Measurements from ENCODE around the gene KIRREL3.
"Not testable (repeated sequence)": the region's sequence is repeated elsewhere in the genome, so short reads cannot be mapped to it uniquely, and the experiment has no call there.

The KIRREL3 gene

GRCh38 chr11:126956635-126957034, 43.9 kb downstream of the KIRREL3 start:
- Mint-ChIP-seq H3K36me3 (no peaks in the 10 kb centered on the region), H3K27me3 (no peaks in the 10 kb centered on the region), H3K4me1 (no peaks in the 10 kb centered on the region), H3K4me3 (no peak overlapping the region), H3K9me3 (no peaks in the 10 kb centered on the region), H3K27ac (no peak overlapping the region)
- DNase-seq, result no peak
- CTCF ChIA-PET, result no interaction called here

DNA sequence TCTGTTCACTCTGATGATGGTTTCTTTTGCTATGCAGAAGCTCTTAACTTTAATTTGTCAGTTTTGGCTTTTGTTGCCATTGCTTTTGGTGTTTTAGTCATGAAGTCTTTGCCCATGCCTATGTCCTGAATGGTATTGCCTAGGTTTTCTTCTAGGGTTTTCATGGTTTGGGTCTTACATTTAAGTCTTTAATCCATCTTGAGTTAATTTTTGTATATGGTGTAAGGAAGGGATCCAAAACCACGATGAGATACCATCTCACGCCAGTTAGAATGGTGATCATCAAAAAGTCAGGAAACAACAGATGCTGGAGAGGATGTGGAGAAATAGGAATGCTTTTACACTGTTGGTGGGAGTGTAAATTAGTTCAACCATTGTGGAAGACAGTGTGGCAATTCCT, 48.0 kb downstream of the KIRREL3 start:
- H3K9me3 Mint-ChIP-seq, H3K4me3 Mint-ChIP-seq, H3K27me3 Mint-ChIP-seq, DNase-seq, H3K4me1 Mint-ChIP-seq, H3K27ac Mint-ChIP-seq, H3K36me3 Mint-ChIP-seq, CTCF ChIA-PET: not testable (repeated sequence)

GRCh38 chr11:126951465-126951864, 49.1 kb downstream of the KIRREL3 start:
- no peaks in the 10 kb centered on the region for H3K27me3 Mint-ChIP-seq
- no peaks in the 10 kb centered on the region for H3K36me3 Mint-ChIP-seq
- H3K4me1 Mint-ChIP-seq, result no peaks in the 10 kb centered on the region
- no peak for DNase-seq
- CTCF ChIA-PET, result no interaction called here
- H3K4me3 Mint-ChIP-seq, result no peak overlapping the region
- H3K27ac Mint-ChIP-seq, result no peak overlapping the region
- H3K9me3 Mint-ChIP-seq, result no peaks in the 10 kb centered on the region

- Mint-ChIP-seq H3K9me3 (no peaks in the 10 kb centered on the region), H3K27me3 (no peaks in the 10 kb centered on the region), H3K4me3 (no peak overlapping the region), H3K36me3 (no peaks in the 10 kb centered on the region), H3K27ac (no peak overlapping the region), H3K4me1 (no peaks in the 10 kb centered on the region)
- CTCF ChIA-PET, result no interaction called here
- no peak for DNase-seq
Measured at GRCh38 chr11:126949066-126949891, 51.3 kb downstream of the KIRREL3 start.

GRCh38 chr11:126948563-126948962, 52.0 kb downstream of the KIRREL3 start:
- no peak for DNase-seq
- no peaks in the 10 kb centered on the region for H3K36me3 Mint-ChIP-seq
- no peaks in the 10 kb centered on the region for H3K4me1 Mint-ChIP-seq
- no peaks in the 10 kb centered on the region for H3K9me3 Mint-ChIP-seq
- CTCF ChIA-PET, result no interaction called here
- no peaks in the 10 kb centered on the region for H3K27me3 Mint-ChIP-seq
- no peak overlapping the region for H3K27ac Mint-ChIP-seq
- no peak overlapping the region for H3K4me3 Mint-ChIP-seq

GRCh38 chr11:126945319-126945718, 55.3 kb downstream of the KIRREL3 start:
- Mint-ChIP-seq H3K4me1 (no peaks in the 10 kb centered on the region), H3K4me3 (no peak overlapping the region), H3K27me3 (no peaks in the 10 kb centered on the region), H3K27ac (no peak overlapping the region), H3K9me3 (no peaks in the 10 kb centered on the region), H3K36me3 (no peaks in the 10 kb centered on the region)
- DNase-seq, result no peak
- CTCF ChIA-PET, result no interaction called here

DNA sequence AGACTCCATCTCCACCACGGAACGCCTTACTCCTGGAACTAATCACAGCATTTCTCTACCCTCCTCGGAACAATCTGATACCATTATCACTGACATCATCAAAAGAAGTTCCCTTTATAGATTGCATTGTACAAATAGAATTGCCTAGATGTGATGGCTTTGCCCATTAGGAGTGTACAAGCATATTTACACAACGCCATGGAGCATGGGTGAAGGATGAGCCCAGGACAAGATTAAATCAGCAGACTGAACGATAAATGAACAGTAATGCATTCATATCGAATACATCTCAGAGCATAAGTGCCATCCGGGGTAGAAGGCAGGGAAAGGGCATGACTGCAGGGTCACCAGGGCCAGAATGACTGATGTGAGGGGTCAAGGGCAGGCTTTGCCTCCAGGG, 57.3 kb downstream of the KIRREL3 start:
- Mint-ChIP-seq H3K9me3 (no peaks in the 10 kb centered on the region), H3K4me1 (no peaks in the 10 kb centered on the region), H3K4me3 (no peak overlapping the region), H3K27ac (no peak overlapping the region), H3K27me3 (no peaks in the 10 kb centered on the region), H3K36me3 (no peaks in the 10 kb centered on the region)
- no peak for DNase-seq
- CTCF ChIA-PET, result no interaction called here

GRCh38 chr11:126942146-126942545, 58.4 kb downstream of the KIRREL3 start:
- Mint-ChIP-seq H3K27ac (no peak overlapping the region), H3K4me1 (no peaks in the 10 kb centered on the region), H3K9me3 (no peaks in the 10 kb centered on the region), H3K27me3 (no peaks in the 10 kb centered on the region), H3K36me3 (no peaks in the 10 kb centered on the region), H3K4me3 (no peak overlapping the region)
- no peak for DNase-seq
- CTCF ChIA-PET, result no interaction called here

GRCh38 chr11:126939552-126939951, 61.0 kb downstream of the KIRREL3 start:
- no peak overlapping the region for H3K4me3 Mint-ChIP-seq
- no peak overlapping the region for H3K27ac Mint-ChIP-seq
- no peaks in the 10 kb centered on the region for H3K27me3 Mint-ChIP-seq
- H3K36me3 Mint-ChIP-seq, result no peaks in the 10 kb centered on the region
- no peak for DNase-seq
- H3K9me3 Mint-ChIP-seq, result no peaks in the 10 kb centered on the region
- no peaks in the 10 kb centered on the region for H3K4me1 Mint-ChIP-seq
- CTCF ChIA-PET, result no interaction called here

DNA sequence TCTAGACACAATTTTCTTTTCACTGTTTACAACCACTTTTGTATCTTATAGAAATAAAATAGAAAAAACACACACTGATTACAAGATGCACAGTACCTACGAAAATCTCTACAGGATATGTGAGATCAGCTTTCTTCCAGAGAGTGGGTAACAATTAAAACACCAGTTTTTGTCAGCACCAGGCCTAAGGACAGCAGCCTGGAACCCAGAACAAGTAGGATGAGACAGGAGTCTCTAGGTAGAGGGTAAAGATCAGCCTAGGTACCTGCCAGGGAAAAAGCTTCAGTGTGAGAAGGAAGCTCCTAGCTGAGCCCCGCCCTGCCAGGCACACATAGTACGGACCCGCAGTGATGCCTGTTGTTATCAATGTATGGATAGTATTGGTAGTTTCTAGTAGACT, 61.9 kb downstream of the KIRREL3 start:
- no peaks in the 10 kb centered on the region for H3K9me3 Mint-ChIP-seq
- CTCF ChIA-PET, result no interaction called here
- H3K36me3 Mint-ChIP-seq, result no peaks in the 10 kb centered on the region
- no peaks in the 10 kb centered on the region for H3K4me1 Mint-ChIP-seq
- H3K27ac Mint-ChIP-seq, result no peak overlapping the region
- H3K4me3 Mint-ChIP-seq, result no peak overlapping the region
- no peaks in the 10 kb centered on the region for H3K27me3 Mint-ChIP-seq
- no peak for DNase-seq

DNA sequence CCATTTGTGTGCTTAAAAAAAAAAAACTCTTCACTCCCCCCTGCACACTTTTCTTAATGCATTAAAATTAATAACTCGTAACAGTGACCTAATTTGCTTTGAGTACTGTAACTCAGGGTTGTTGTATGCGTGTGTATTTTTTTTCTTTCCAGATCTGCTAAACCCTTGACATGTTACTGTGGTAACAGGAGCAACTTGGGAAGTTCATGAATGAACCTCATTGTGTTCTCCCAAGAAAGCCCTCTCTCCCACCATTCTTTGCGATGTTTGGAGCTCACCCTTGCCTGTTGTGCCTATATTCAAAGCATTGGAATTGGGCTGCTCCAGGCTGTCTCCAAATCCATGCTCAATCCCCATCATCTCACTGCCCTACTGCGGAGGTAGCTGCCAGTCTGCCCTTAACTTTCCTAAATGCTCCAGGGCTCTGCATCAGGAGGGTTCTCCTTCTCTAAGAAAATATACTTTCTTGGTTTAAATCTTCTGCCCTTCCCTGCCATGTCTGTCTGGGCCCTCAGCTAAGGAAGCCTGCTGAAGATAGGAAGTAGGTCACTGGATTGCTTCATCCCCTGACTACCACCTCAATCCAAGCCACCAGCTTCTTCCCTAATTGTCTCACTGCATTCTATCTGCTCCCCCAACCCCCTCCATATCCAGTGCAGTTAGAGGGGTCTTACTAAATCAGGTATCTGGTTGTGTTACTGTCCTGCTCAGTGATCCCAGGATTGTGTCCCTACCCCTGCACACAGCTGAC, 70.3 kb downstream of the KIRREL3 start:
- H3K27me3 Mint-ChIP-seq, result no peaks in the 10 kb centered on the region
- H3K27ac Mint-ChIP-seq, result no peak overlapping the region
- no peaks in the 10 kb centered on the region for H3K9me3 Mint-ChIP-seq
- H3K4me3 Mint-ChIP-seq, result no peak overlapping the region
- no peaks in the 10 kb centered on the region for H3K4me1 Mint-ChIP-seq
- no peaks in the 10 kb centered on the region for H3K36me3 Mint-ChIP-seq
- DNase-seq, result no peak
- CTCF ChIA-PET, result no interaction called here

DNA sequence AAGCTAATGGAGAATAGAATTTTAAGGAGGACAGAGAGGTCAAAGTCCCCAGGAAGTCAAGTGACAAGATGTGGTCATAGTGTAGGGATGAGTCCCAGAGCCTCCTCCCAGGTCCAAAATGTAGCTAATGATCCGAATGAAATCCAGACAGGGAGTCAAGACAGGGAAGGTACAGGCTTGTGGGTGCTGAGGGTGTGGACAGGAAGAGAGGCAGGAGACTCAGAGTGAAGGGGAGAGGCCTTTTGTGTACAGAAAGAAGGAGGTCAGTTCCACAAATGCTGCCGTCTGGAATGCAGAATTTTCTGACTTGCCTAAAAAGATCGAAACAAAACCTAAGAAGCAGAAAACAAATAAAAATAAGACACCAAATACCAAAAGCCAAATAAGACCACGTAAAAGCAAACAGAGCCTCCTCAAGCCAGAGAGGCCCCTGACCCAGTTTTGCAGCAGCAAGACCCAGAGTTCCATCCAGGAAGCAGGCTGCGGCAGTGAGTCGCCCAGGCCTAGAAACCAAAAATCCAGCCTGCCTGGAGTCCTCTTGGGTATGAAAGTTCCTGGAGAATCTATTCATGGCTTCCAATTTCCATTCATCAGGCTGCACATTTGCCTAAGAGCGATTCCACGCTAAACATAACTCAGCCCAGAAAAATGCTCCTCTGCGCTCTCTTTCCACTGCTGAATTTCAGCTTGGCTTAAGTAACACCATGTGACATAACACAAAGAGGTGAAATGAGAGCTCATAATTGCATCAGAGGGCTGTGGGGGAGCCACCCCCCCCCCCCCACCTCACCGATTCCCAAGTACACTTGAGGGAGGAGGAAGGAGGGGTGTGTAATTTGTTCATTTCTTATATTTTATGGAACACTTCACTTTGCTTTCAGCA, 71.2 kb downstream of the KIRREL3 start:
- Mint-ChIP-seq H3K4me1 (no peaks in the 10 kb centered on the region), H3K9me3 (no peaks in the 10 kb centered on the region), H3K27ac (no peak overlapping the region), H3K36me3 (no peaks in the 10 kb centered on the region), H3K4me3 (no peak overlapping the region), H3K27me3 (no peaks in the 10 kb centered on the region)
- CTCF ChIA-PET, result no interaction called here
- DNase-seq, result no peak

DNA sequence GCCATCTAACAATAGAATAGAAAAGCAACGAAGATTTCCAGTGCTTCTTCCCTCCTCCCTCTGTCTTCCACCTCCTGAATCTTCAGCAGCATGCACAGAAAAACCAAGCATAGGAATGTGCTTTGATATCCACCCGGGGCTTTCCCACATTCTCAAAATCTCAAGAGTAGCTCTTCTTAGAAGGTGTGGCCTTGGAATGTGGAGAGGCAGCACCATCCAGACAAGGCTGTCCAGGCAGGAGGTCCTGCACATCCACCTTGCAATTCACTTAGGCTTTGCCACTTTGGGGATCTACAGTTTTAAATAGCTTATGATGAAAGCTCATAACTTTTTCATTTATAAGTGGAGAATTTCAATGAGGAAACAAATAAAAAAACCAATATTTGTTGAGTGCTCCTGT, 72.9 kb downstream of the KIRREL3 start:
- CTCF ChIA-PET, result no interaction called here
- H3K4me3 Mint-ChIP-seq, result no peak overlapping the region
- no peaks in the 10 kb centered on the region for H3K27me3 Mint-ChIP-seq
- no peaks in the 10 kb centered on the region for H3K9me3 Mint-ChIP-seq
- H3K4me1 Mint-ChIP-seq, result no peaks in the 10 kb centered on the region
- H3K36me3 Mint-ChIP-seq, result no peaks in the 10 kb centered on the region
- DNase-seq, result no peak
- no peak overlapping the region for H3K27ac Mint-ChIP-seq

DNA sequence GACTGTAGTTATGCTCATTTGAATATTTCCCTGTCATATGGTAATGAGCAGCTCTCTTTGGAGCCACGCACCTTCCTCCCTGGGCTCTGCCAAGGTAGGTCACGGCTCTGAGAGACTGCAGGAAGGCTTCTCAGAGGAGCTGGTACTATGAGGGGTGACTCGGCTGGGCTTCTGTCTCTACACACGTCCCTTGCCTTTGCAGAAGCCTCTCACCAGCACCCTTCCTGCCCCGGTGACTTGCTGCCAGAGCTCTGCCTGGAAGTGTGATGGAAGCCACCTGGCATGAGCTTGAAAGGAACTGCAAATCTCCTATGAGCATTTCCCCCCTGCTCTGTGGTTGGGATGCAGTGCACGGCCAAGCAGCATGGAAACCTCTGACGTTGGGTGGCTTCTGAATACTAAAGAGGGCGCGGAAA, 74.2 kb downstream of the KIRREL3 start:
- DNase-seq, result no peak
- CTCF ChIA-PET, result no interaction called here
- no peaks in the 10 kb centered on the region for H3K27me3 Mint-ChIP-seq
- no peak overlapping the region for H3K27ac Mint-ChIP-seq
- no peaks in the 10 kb centered on the region for H3K9me3 Mint-ChIP-seq
- no peaks in the 10 kb centered on the region for H3K36me3 Mint-ChIP-seq
- H3K4me1 Mint-ChIP-seq, result no peaks in the 10 kb centered on the region
- no peak overlapping the region for H3K4me3 Mint-ChIP-seq

Measured in activated naive CD4-positive, alpha-beta T cell treated with anti-CD3 and anti-CD28 coated beads, Interleukin-2, amount 10 ng/mL, durations not matched to agents 7 days and 5 days (primary cell).